MCF 10A (cell line): ENCODE measurements around the gene PARL. TPM values are rescaled to one million over a fixed set of nuclear protein-coding genes. Genes with fewer than 3 reads are reported as not detected.

ENCODE experiments used
- BruUV-seq: library from RNA; stranded (reverse); fragments of 400-500 nt; replicated peaks from 2 replicates; lab custom pipeline; 2021; lab: Mats Ljungman, UMichigan
- CTCF ChIA-PET: fragments of 300-600 bp; sonication (Branson Sonifier 250); formaldehyde crosslinking; extraction: SDS; loops from one replicate; lab custom pipeline; 2021; ENCODE audit warnings: antibody characterized with exemption, inconsistent platforms; lab: Yijun Ruan, JAX
- POLR2A ChIA-PET: fragments of 300-600, 350-650 bp; sonication (Branson Sonifier 250); formaldehyde crosslinking; extraction: SDS; loops from one replicate; lab custom pipeline; 2020; ENCODE audit warnings: antibody characterized with exemption, inconsistent platforms; lab: Yijun Ruan, JAX
- DNase-seq: peaks from one replicate; pipeline ENCODE4 v3.0.0-alpha.2; 2018; ENCODE audit not compliant: unreplicated experiment
- H3K27ac Mint-ChIP-seq: one replicate; pipeline ENCODE4 v1.8.0; 2022; ENCODE audit warnings: mild to moderate bottlenecking, low read depth, mixed read lengths; ENCODE audit not compliant: unreplicated experiment
- H3K27me3 Mint-ChIP-seq: one replicate; pipeline ENCODE4 v1.8.0; 2022; ENCODE audit warnings: mixed read lengths; ENCODE audit not compliant: insufficient read depth, unreplicated experiment
- H3K36me3 Mint-ChIP-seq: one replicate; pipeline ENCODE4 v1.8.0; 2022; ENCODE audit warnings: mild to moderate bottlenecking, moderate library complexity, mixed read lengths; ENCODE audit not compliant: insufficient read depth, unreplicated experiment
- H3K4me1 Mint-ChIP-seq: one replicate; pipeline ENCODE4 v1.8.0; 2022; ENCODE audit warnings: mixed read lengths; ENCODE audit not compliant: insufficient read depth, unreplicated experiment
- H3K4me3 Mint-ChIP-seq: one replicate; pipeline ENCODE4 v1.8.0; 2022; ENCODE audit warnings: mild to moderate bottlenecking, moderate library complexity, mixed read lengths; ENCODE audit not compliant: unreplicated experiment
- H3K9me3 Mint-ChIP-seq: one replicate; pipeline ENCODE4 v1.8.0; 2022; ENCODE audit warnings: mixed read lengths; ENCODE audit not compliant: unreplicated experiment
- intact Hi-C: fragments of 100-400 bp; cut with micrococcal nuclease; formaldehyde crosslinking; loops from 2 replicates; pipeline ENCODE4 v1.14.1; 2022
- total RNA-seq: library from RNA; stranded (reverse); gene quantifications from 2 replicates; pipeline ENCODE4 v1.2.3, GENCODE V29; 2022
- TF ChIP-seq, protein P1 (sequence below): fragments of 200-600 bp; IDR thresholded peaks from one replicate; pipeline ENCODE4 v1.8.0; 2022; ENCODE audit warnings: antibody characterized with exemption, mild to moderate bottlenecking; ENCODE audit not compliant: unreplicated experiment

The PARL gene
- total RNA-seq, 1 experiment from 2014 or later = 88.0 TPM

DNA sequence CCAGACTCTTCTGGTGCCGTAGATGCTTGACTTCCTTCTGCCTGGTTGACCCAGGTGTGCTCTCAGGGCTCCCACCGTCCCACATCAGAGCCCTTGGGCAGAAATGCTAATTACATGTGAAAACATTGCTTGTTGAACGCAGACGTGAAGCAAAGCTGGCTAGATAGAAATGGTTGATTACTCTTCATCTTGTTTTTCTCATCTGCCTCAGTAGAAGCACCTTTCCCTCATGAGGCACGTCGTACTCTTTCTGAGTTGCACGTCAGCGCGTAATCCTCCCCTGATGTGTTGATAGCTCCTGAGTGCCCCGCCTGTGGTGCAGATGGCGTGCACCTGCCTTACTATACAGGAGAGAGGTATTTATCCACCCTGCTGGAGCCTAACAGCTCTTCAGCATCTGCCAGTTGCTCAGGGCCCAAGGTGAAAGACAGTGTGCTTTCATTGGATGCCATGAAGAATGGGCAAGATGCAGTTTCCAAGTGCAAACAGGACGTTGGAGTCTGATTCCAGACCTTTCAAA is 77.4 kb downstream of the PARL start:
- BruUV-seq = no TSS peak
- TF ChIP-seq, protein P1, sequence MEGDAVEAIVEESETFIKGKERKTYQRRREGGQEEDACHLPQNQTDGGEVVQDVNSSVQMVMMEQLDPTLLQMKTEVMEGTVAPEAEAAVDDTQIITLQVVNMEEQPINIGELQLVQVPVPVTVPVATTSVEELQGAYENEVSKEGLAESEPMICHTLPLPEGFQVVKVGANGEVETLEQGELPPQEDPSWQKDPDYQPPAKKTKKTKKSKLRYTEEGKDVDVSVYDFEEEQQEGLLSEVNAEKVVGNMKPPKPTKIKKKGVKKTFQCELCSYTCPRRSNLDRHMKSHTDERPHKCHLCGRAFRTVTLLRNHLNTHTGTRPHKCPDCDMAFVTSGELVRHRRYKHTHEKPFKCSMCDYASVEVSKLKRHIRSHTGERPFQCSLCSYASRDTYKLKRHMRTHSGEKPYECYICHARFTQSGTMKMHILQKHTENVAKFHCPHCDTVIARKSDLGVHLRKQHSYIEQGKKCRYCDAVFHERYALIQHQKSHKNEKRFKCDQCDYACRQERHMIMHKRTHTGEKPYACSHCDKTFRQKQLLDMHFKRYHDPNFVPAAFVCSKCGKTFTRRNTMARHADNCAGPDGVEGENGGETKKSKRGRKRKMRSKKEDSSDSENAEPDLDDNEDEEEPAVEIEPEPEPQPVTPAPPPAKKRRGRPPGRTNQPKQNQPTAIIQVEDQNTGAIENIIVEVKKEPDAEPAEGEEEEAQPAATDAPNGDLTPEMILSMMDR = no peak
- CTCF ChIA-PET = interaction anchor here (1.1 kb wide), 1 partner anchor 10 kb away, joined by 5 read pairs; no protein-coding TSS in a partner anchor
- Mint-ChIP-seq H3K36me3 (peaks cover 86% of the 10 kb centered on the region), H3K4me1 (no peaks in the 10 kb centered on the region), H3K9me3 (no peaks in the 10 kb centered on the region), H3K27ac (no peak overlapping the region), H3K27me3 (no peaks in the 10 kb centered on the region), H3K4me3 (no peak overlapping the region)
- POLR2A ChIA-PET = interaction anchor here (2.2 kb wide), 1 partner anchor 11 kb away, joined by 6 read pairs; no protein-coding TSS in a partner anchor
- no peak for DNase-seq
- intact Hi-C loops = no loop called here

DNA sequence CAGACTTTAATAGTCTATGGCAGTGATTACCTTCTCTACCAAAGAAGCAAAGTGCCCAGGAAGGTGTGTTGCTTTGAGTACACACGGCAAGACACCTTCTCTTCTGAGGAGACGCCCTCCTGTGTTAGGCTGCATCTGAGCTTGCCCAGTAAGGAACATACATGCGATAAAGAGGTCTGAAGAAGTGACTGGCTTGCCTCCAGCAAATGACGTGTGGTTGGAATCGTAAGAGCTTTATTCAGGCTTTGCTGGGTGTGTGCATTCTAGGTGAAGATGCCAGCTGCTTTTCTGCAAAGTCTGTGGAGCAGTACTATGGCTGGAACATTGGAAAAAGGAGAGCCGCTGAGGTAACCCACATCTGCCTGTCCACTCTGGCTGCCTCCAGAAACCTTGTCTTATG is 81.7 kb downstream of the PARL start:
- CTCF ChIA-PET = no interaction called here
- TF ChIP-seq, protein P1 = no peak
- no peak for DNase-seq
- intact Hi-C loops = no loop called here
- POLR2A ChIA-PET = interaction anchor here (0.6 kb wide), 1 partner anchor 9 kb away, joined by 3 read pairs; no protein-coding TSS in a partner anchor
- Mint-ChIP-seq H3K4me1 (no peaks in the 10 kb centered on the region), H3K27ac (no peak overlapping the region), H3K36me3 (peaks cover 90% of the 10 kb centered on the region), H3K4me3 (no peak overlapping the region), H3K27me3 (no peaks in the 10 kb centered on the region), H3K9me3 (no peaks in the 10 kb centered on the region)
- no TSS peak for BruUV-seq

DNA sequence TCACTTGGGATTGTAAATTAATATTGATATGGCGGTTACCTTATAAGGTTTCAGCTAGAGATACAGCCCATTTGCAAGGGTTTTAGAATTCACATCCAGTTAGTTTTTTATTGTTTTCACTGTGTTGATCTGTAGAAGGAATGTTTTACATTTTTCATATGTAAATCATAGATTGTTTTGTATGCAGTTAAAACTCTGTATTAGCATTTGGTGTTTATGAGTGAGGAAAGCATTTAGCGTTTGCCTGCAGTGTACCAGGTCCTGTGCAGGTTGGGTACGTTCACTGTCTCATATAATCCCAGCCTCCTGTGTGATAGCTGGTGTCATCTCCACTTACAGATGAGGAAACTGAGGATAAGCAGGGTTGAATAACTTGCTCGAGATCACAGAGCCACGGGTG is 83.1 kb downstream of the PARL start:
- POLR2A ChIA-PET = no interaction called here
- CTCF ChIA-PET = no interaction called here
- H3K27me3 Mint-ChIP-seq = no peaks in the 10 kb centered on the region
- intact Hi-C loops = no loop called here
- no TSS peak for BruUV-seq
- H3K27ac Mint-ChIP-seq = no peak overlapping the region
- no peaks in the 10 kb centered on the region for H3K9me3 Mint-ChIP-seq
- TF ChIP-seq, protein P1 = no peak
- H3K36me3 Mint-ChIP-seq = peaks cover 87% of the 10 kb centered on the region
- no peaks in the 10 kb centered on the region for H3K4me1 Mint-ChIP-seq
- no peak for DNase-seq
- H3K4me3 Mint-ChIP-seq = no peak overlapping the region

DNA sequence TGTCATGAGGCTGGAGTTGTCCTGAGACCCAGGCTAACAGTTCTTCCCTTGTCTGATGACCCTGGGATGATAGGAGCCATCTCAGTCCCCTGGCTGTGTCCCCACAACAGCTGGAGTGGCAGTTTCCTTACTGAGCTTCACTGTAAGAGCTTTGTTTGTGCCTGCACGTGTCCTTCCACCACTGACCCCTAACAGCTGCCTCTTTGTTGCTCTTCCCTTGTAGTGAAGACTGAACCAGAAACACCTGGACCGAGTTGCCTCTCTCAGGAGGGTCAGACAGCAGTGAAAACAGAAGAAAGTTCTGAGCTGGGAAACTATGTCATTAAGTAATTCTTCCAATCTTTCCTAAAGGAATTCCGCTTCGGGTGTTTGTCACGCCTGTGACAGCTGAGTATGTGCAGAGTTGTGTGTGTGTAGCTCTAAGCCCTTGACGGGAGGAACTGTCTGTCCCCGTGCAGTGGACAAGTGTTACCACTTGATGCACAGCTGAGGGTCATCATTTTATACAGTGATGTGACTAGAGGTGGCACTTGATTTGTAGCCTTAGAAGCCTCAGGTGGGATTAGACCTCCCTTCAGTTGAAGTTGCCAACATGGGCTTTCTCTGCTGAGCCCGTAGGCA is 84.3 kb downstream of the PARL start:
- Mint-ChIP-seq H3K36me3 (peaks cover 88% of the 10 kb centered on the region), H3K27me3 (no peaks in the 10 kb centered on the region), H3K4me1 (no peaks in the 10 kb centered on the region), H3K27ac (no peak overlapping the region), H3K9me3 (no peaks in the 10 kb centered on the region), H3K4me3 (no peak overlapping the region)
- BruUV-seq = no TSS peak
- TF ChIP-seq, protein P1 = no peak
- no peak for DNase-seq
- ChIA-PET POLR2A (interaction anchor here (0.9 kb wide), 1 partner anchor 25 kb away, joined by 3 read pairs; the partner anchor contains the start of gene MAP6D1), CTCF (interaction anchor here (0.5 kb wide), 1 partner anchor 636 kb away, joined by 3 read pairs; no protein-coding TSS in a partner anchor)
- intact Hi-C loops = no loop called here
